A673 (cell line): Measurements from ENCODE around the gene HADHA. TPM values are rescaled to one million over a fixed set of nuclear protein-coding genes. Genes with fewer than 3 reads are reported as not detected.
A peak's percentile ranks its signal among the peaks of the same experiment; 100 is the strongest.

Experiments used
- BruUV-seq: library from RNA; stranded (reverse); fragments of 400-500 nt; replicated peaks from 2 replicates; lab custom pipeline; 2021; lab: Mats Ljungman, UMichigan
- CTCF ChIA-PET: fragments of 300-600 bp; sonication (Branson Sonifier 250); formaldehyde crosslinking; loops from one replicate; lab custom pipeline; 2022; ENCODE audit warnings: antibody characterized with exemption; lab: Charles Lee
- POLR2A ChIA-PET: fragments of 300-600 bp; sonication (Branson Sonifier 250); formaldehyde crosslinking; loops from one replicate; lab custom pipeline; 2022; ENCODE audit warnings: antibody characterized with exemption; ENCODE audit not compliant: low non-redundant PET; lab: Charles Lee
- DNase-seq: peaks from one replicate; pipeline ENCODE4 v3.0.0-alpha.2; 2015; ENCODE audit warnings: low spot score
- H3K27ac ChIP-seq: fragments of 200-600 bp; sonication (generic); 2 replicates; pipeline ENCODE4 v1.5.1; 2016; ENCODE audit warnings: mixed run types, low read depth, mild to moderate bottlenecking, mixed read lengths, antibody characterized with exemption, low read length; ENCODE audit not compliant: poor library complexity, severe bottlenecking
- H3K27me3 ChIP-seq: fragments of 200-600 bp; sonication (generic); replicated peaks from 2 replicates; pipeline ENCODE4 v1.6.1; 2017; ENCODE audit warnings: mixed run types, low read depth, mild to moderate bottlenecking, mixed read lengths, antibody characterized with exemption, low read length; ENCODE audit not compliant: insufficient read depth, poor library complexity
- H3K36me3 ChIP-seq: fragments of 200-600 bp; sonication (generic); 2 replicates; pipeline ENCODE4 v1.6.1; 2016; ENCODE audit warnings: mixed run types, mild to moderate bottlenecking, mixed read lengths, antibody characterized with exemption, low read length; ENCODE audit not compliant: insufficient read depth, poor library complexity, severe bottlenecking
- H3K4me1 ChIP-seq: fragments of 200-600 bp; sonication (generic); 2 replicates; pipeline ENCODE4 v1.6.1; 2017; ENCODE audit warnings: mixed run types, mild to moderate bottlenecking, mixed read lengths, antibody characterized with exemption, low read length; ENCODE audit not compliant: insufficient read depth, poor library complexity, severe bottlenecking
- H3K4me3 ChIP-seq: fragments of 200-600 bp; sonication (generic); 2 replicates; pipeline ENCODE4 v1.5.1; 2016; ENCODE audit warnings: low read depth, mixed run types, mild to moderate bottlenecking, mixed read lengths, low read length; ENCODE audit not compliant: poor library complexity, severe bottlenecking
- H3K9me3 ChIP-seq: fragments of 200-600 bp; sonication (generic); 2 replicates; pipeline ENCODE4 v1.6.1; 2016; ENCODE audit warnings: mixed run types, low read depth, mild to moderate bottlenecking, mixed read lengths, antibody characterized with exemption, low read length; ENCODE audit not compliant: poor library complexity, severe bottlenecking
- EZH2 ChIP-seq: fragments of 200-600 bp; sonication (generic); IDR thresholded peaks from 2 replicates; pipeline ENCODE4 v1.6.1; 2017; ENCODE audit warnings: borderline replicate concordance, low read depth, mild to moderate bottlenecking, mixed read lengths, antibody characterized with exemption, low read length; ENCODE audit not compliant: poor library complexity, severe bottlenecking
- intact Hi-C: fragments of 100-400 bp; cut with micrococcal nuclease; formaldehyde crosslinking; loops from one replicate; pipeline ENCODE4 v1.10.0; 2022; ENCODE audit not compliant: unreplicated experiment
- total RNA-seq: library from RNA; stranded (reverse); gene quantifications from 2 replicates; pipeline ENCODE4 v1.2.3, GENCODE V29; 2021
- TF ChIP-seq, protein P1 (sequence below): fragments of 300-800, 200-600 bp; sonication (generic); conservative IDR thresholded peaks from 2 replicates; pipeline ENCODE4 v1.5.1; 2017; ENCODE audit warnings: low read depth, mild to moderate bottlenecking, antibody characterized with exemption, low read length, moderate library complexity, mixed read lengths

The HADHA gene
- total RNA-seq, 1 experiment from 2014 or later, result 136 TPM

- H3K4me3 ChIP-seq, result no peak overlapping the region
- no peak for DNase-seq
- CTCF ChIA-PET, result no interaction called here
- POLR2A ChIA-PET, result interaction anchor here (0.6 kb wide), 1 partner anchor 223 kb away, joined by 5 read pairs; no protein-coding TSS in a partner anchor
- no TSS peak for BruUV-seq
- no peaks in the 10 kb centered on the region for H3K4me1 ChIP-seq
- intact Hi-C loops, result no loop called here
- H3K9me3 ChIP-seq, result peaks cover 12% of the 10 kb centered on the region
- H3K36me3 ChIP-seq, result no peaks in the 10 kb centered on the region
- H3K27ac ChIP-seq, result no peak overlapping the region
- TF ChIP-seq EZH2, result no peak
- TF ChIP-seq, protein P1, sequence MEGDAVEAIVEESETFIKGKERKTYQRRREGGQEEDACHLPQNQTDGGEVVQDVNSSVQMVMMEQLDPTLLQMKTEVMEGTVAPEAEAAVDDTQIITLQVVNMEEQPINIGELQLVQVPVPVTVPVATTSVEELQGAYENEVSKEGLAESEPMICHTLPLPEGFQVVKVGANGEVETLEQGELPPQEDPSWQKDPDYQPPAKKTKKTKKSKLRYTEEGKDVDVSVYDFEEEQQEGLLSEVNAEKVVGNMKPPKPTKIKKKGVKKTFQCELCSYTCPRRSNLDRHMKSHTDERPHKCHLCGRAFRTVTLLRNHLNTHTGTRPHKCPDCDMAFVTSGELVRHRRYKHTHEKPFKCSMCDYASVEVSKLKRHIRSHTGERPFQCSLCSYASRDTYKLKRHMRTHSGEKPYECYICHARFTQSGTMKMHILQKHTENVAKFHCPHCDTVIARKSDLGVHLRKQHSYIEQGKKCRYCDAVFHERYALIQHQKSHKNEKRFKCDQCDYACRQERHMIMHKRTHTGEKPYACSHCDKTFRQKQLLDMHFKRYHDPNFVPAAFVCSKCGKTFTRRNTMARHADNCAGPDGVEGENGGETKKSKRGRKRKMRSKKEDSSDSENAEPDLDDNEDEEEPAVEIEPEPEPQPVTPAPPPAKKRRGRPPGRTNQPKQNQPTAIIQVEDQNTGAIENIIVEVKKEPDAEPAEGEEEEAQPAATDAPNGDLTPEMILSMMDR, result no peak
- H3K27me3 ChIP-seq, result no peaks in the 10 kb centered on the region
These were observed 86.9 kb downstream of the HADHA start for GRCh38 chr2:26157580-26157979.

- BruUV-seq, result no TSS peak
- POLR2A ChIA-PET, result no interaction called here
- DNase-seq, result no peak
These were observed 94.2 kb downstream of the HADHA start for GRCh38 chr2:26150243-26150642.

DNA sequence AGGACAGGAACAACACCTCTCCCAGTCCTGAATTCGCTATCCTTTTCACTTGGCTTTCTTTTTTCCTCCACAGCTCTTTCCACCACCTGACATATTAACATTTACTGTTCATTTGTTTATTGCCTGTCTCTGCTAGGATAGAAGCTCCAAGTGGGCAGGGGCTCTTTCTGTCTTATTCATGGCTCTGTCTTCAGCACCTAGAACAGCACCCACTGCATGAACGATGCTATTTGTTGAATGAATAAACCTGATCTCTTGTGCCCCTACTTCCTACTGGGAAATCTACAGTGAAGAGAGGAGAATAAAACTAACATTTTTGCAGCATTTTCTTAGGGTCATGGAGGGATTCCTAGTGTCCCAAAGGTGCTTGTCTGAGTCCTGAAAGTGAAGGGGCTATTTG lies 95.9 kb downstream of the HADHA start:
- Histone ChIP-seq H3K9me3 (no peaks in the 10 kb centered on the region), H3K4me3 (no peak overlapping the region), H3K36me3 (no peaks in the 10 kb centered on the region), H3K27me3 (no peaks in the 10 kb centered on the region), H3K4me1 (peaks cover 7% of the 10 kb centered on the region), H3K27ac (no peak overlapping the region)
- TF ChIP-seq EZH2, result no peak
- TF ChIP-seq, protein P1, result no peak
- no TSS peak for BruUV-seq
- ChIA-PET POLR2A (no interaction called here), CTCF (interaction anchor here (0.6 kb wide), 1 partner anchor 98 kb away, joined by 6 read pairs; no protein-coding TSS in a partner anchor)
- DNase-seq, result peak; percentile 25
- intact Hi-C loops, result loop anchor here (10.0 kb wide), 1 partner anchor 544 kb away; no protein-coding TSS in a partner anchor

More at GRCh38 chr2:26150243-26150642, 94.2 kb downstream of the HADHA start:
- Histone ChIP-seq H3K36me3 (no peaks in the 10 kb centered on the region), H3K27ac (no peak overlapping the region), H3K9me3 (peaks cover 12% of the 10 kb centered on the region), H3K27me3 (no peaks in the 10 kb centered on the region), H3K4me1 (no peaks in the 10 kb centered on the region), H3K4me3 (no peak overlapping the region)
- intact Hi-C loops, result no loop called here
- TF ChIP-seq, protein P1, result no peak
- no peak for TF ChIP-seq EZH2
- CTCF ChIA-PET, result no interaction called here
